Measurements from ENCODE around the gene GCLC.
"Not testable (repeated sequence)": the region's sequence is repeated elsewhere in the genome, so short reads cannot be mapped to it uniquely, and the experiment has no call there.

The GCLC gene

GRCh38 chr6:53483423-53484353 is 61.2 kb downstream of the GCLC start:
- TF ChIP-seq CTCF (IDR thresholded peaks at IDR 0.05; ENCODE audit: insufficient read depth, missing control alignments), result no peak
- DNase-seq (ENCODE audit: insufficient read length, low spot score) (no peak), FAIRE-seq (no peak)

GRCh38 chr6:53481323-53481722 is 63.6 kb downstream of the GCLC start:
- no peak for TF ChIP-seq CTCF (IDR thresholded peaks at IDR 0.05; ENCODE audit: insufficient read depth, missing control alignments)
- FAIRE-seq (no peak), DNase-seq (ENCODE audit: insufficient read length, low spot score) (no peak)

- not testable (repeated sequence) for FAIRE-seq; DNase-seq (ENCODE audit: insufficient read length, low spot score)
Measured at GRCh38 chr6:53480774-53481173, 64.1 kb downstream of the GCLC start.

GRCh38 chr6:53479871-53480270 is 65.0 kb downstream of the GCLC start:
- FAIRE-seq, result no peak
- DNase-seq (ENCODE audit: insufficient read length, low spot score), result no peak
- no peak for TF ChIP-seq CTCF (IDR thresholded peaks at IDR 0.05; ENCODE audit: insufficient read depth, missing control alignments)

- TF ChIP-seq CTCF (IDR thresholded peaks at IDR 0.05; ENCODE audit: insufficient read depth, missing control alignments), result no peak
- DNase-seq (ENCODE audit: insufficient read length, low spot score) (no peak), FAIRE-seq (no peak)
Measured at GRCh38 chr6:53476964-53477363, 67.9 kb downstream of the GCLC start.

GRCh38 chr6:53474010-53474409 is 70.9 kb downstream of the GCLC start:
- DNase-seq (ENCODE audit: insufficient read length, low spot score) (no peak), FAIRE-seq (no peak)
- no peak for TF ChIP-seq CTCF (IDR thresholded peaks at IDR 0.05; ENCODE audit: insufficient read depth, missing control alignments)

- DNase-seq (ENCODE audit: insufficient read length, low spot score) (no peak), FAIRE-seq (no peak)
- TF ChIP-seq CTCF (IDR thresholded peaks at IDR 0.05; ENCODE audit: insufficient read depth, missing control alignments), result no peak
Measured at GRCh38 chr6:53469163-53469562, 75.7 kb downstream of the GCLC start.

Data from D721Med (cell line).